Measurements from ENCODE around the gene MATK.
"Not testable (repeated sequence)": the region's sequence is repeated elsewhere in the genome, so short reads cannot be mapped to it uniquely, and the experiment has no call there.

The MATK gene

GRCh38 chr19:3761382-3762129, 24.6 kb downstream of the MATK start, which contains the start of gene APBA3:
Gene APBA3 (minus strand): TSS chr19:3761692. CDS start chr19:3760264, 1,428 bp downstream.
- peak within 1 kb of the TSS; percentile 83 for H3K4me3 ChIP-seq (ENCODE audit: low read depth, low read length)
- peak; percentile 67 for DNase-seq (ENCODE audit: low read depth)
- in situ Hi-C loops (cut with HindIII; ENCODE audit: low sequenced_read_pairs) = no loop called here
- TF ChIP-seq CTCF (IDR thresholded peaks at IDR 0.05; ENCODE audit: low read depth, low read length, missing control alignments) = peak; percentile 68

DNA sequence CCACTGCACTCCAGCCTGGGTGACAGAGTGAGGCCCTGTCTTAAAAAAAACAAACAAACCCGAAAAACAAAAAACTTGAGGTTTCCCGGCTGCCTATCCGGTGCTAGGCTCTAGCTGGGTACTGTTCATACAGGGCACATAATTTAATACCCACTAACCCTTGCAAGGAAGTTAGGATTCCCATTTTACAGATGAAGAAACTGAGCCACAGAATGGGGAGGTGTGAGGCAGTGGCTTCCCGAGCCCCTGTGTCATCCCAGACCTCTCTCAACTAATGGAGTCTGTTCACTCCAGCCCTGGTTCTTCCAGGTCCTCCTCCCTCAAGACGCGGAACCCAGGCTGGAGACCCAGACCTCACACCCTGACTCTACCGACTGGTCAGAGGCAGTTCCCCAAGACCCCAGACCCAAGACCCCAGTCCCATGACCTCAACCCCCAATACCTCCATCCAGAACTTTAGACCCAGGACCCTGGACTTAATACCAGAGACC, 25.3 kb downstream of the MATK start:
- in situ Hi-C loops (cut with HindIII; ENCODE audit: low sequenced_read_pairs) = no loop called here
- DNase-seq (ENCODE audit: low read depth) = no peak
- H3K4me3 ChIP-seq (ENCODE audit: low read depth, low read length) = peak overlapping the region; percentile 74
- TF ChIP-seq CTCF (IDR thresholded peaks at IDR 0.05; ENCODE audit: low read depth, low read length, missing control alignments) = no peak

GRCh38 chr19:3759482-3760254, 26.5 kb downstream of the MATK start:
- DNase-seq (ENCODE audit: low read depth) = no peak
- in situ Hi-C loops (cut with HindIII; ENCODE audit: low sequenced_read_pairs) = no loop called here
- no peak for TF ChIP-seq CTCF (IDR thresholded peaks at IDR 0.05; ENCODE audit: low read depth, low read length, missing control alignments)
- H3K4me3 ChIP-seq (ENCODE audit: low read depth, low read length) = no peak overlapping the region

DNA sequence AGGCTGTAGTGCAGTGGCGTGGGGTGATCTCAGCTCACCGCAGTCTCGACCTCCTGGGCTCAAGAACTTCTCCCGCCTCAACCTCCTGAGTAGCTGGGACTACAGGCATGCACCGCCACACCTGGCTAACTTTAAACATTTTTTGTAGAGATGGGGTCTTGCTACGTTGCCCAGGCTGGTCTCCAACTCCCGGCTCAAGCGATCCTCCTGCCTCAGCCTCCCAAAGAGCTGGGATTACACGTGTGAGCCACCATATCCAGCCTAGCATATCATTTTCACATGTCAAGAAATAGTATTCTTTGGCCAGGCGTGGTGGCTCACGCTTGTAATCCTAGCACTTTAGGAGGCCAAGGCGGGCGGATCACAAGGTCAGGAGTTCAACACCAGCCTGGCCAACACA, 27.9 kb downstream of the MATK start:
- in situ Hi-C loops (cut with HindIII; ENCODE audit: low sequenced_read_pairs); DNase-seq (ENCODE audit: low read depth); H3K4me3 ChIP-seq (ENCODE audit: low read depth, low read length): not testable (repeated sequence)

- H3K4me3 ChIP-seq (ENCODE audit: low read depth, low read length); DNase-seq (ENCODE audit: low read depth); in situ Hi-C loops (cut with HindIII; ENCODE audit: low sequenced_read_pairs): not testable (repeated sequence)
These were observed 28.5 kb downstream of the MATK start for GRCh38 chr19:3757705-3758104.

- TF ChIP-seq CTCF (IDR thresholded peaks at IDR 0.05; ENCODE audit: low read depth, low read length, missing control alignments) = no peak
- DNase-seq (ENCODE audit: low read depth) = no peak
- no peak overlapping the region for H3K4me3 ChIP-seq (ENCODE audit: low read depth, low read length)
- in situ Hi-C loops (cut with HindIII; ENCODE audit: low sequenced_read_pairs) = no loop called here
These were observed 32.4 kb downstream of the MATK start for GRCh38 chr19:3753631-3754410.

DNA sequence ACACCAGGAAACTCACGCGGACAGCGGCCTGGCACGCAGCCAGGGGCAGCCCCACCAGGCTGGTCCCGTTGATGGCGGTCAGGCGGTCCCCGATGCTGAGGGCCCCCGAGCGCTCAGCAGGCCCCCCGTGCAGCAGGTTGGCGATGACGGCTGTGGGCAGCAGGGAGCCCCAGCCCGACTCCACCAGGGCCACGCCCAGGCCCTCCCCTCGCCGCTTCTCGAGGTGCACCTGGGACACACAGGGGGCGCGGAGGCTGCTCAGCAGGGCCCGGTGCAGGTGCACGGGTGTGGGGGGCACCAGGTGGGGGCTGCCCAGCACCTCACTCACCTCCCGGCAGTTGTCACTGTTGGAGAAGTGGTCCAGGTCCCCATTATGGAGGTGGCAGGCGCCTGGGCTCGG, 33.7 kb downstream of the MATK start:
- H3K4me3 ChIP-seq (ENCODE audit: low read depth, low read length) = no peak overlapping the region
- in situ Hi-C loops (cut with HindIII; ENCODE audit: low sequenced_read_pairs) = no loop called here
- no peak for DNase-seq (ENCODE audit: low read depth)
- no peak for TF ChIP-seq CTCF (IDR thresholded peaks at IDR 0.05; ENCODE audit: low read depth, low read length, missing control alignments)

All from astrocyte of the cerebellum (primary cell).